Iris pigment epithelial cell (primary cell): ENCODE results near the gene ZNF277.

ENCODE experiments used
- DNase-seq: peaks from one replicate; pipeline ENCODE4 v3.0.0-alpha.2; 2011; ENCODE audit warnings: low read depth

The ZNF277 gene

DNA sequence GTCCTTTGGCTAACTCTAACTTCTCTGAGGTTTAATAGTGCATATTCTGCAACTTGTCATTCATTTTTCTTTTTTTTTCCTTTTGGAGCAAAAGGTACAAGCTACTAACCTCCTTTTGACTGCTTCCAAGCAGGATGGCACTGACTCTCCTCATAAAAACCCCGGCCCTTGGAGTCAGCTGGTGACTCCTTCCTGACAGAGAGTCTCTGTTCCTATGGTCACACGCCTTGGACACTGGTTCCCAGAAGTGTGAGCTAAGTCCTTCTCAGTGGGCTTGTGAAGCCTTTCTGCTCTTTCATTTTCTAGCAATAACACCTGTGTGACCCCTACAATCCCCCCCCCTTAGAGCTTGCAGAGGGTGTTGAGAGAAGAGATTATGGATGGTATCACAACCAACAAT, 22.0 kb upstream of the ZNF277 start:
- no peak for DNase-seq

- DNase-seq: no peak
These were observed 21.3 kb upstream of the ZNF277 start for GRCh38 chr7:112185005-112185834.

DNA sequence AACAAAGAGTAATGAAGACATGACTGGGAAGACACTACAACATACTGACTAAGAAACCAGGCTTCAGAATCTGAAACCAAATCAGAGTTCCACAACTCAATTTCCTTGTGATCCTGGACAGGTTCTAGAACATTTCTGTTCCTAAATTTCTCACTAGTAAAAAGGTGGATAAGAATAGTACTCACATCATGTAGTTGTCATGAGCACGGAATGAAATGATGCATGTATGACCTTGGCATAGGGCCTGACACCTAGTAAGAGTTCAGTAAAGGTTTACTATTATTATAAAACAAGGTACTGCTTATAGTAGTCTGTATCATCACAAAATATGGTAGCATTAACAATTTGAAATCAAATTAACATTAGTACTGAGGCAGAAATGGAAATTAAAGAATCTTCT, 20.2 kb upstream of the ZNF277 start:
- no peak for DNase-seq

DNA sequence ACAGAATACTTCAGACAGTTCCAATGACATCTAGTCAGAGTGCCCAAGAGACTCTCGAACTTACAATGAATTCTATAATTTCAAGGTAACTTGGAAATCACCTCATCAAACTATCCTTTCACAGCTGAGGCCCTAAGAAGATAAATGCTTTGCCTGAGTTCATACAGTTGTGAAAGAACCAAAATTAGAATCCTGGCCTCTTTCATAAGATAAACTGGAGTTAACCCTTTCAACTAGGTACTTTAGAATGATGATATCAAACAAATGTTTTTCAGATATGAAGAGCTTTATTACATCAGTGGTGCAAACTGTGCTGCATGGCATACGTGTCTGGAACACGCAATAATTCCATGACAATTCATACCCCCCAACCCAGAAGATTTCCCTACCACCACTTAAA, 18.2 kb upstream of the ZNF277 start:
- DNase-seq: no peak

DNA sequence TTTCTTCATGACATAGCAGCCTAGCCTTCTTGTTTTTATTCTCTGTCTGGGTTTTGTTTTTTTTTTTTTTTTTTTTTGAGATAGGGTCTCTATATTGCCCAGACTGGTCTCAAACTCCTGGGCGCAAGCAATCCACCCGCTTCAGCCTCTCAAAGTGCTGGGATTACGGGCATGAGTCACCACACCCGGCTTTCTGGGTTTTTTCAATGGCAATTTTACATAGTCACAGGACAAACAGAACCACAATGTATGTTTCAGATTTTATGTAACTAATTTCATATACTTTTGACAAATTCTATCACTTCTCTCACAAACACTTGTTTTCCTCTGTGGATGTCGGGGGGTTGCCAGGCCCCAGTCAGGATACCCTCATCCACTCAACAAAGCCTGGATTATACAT, 16.8 kb upstream of the ZNF277 start:
- DNase-seq: no peak

- DNase-seq: no peak
These were observed 16.4 kb upstream of the ZNF277 start for GRCh38 chr7:112190120-112190519.

GRCh38 chr7:112192236-112193154, 14.0 kb upstream of the ZNF277 start:
- peak; percentile 82 for DNase-seq

- DNase-seq: no peak
These were observed 12.5 kb upstream of the ZNF277 start for GRCh38 chr7:112193915-112194502.

DNA sequence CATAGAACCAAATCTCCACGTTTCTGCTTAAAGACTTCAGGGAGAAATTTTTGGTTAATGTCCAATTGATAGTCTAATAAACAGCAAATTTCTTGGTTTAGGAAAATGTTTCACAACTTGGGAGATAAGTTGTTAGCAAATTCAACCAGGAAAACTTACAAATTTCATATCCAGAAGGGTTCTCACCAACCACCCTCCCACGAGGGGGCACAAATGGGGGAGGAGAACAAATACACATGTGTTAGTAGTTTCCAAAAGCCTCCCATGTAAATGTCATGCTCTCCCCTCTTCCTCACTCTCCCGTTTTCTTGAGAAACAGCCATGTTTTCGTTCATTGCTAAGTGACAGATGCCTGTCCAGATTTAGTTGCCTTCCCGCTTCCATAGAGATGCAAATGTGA, 10.8 kb upstream of the ZNF277 start:
- no peak for DNase-seq

- DNase-seq: no peak
These were observed 9.2 kb upstream of the ZNF277 start for GRCh38 chr7:112197322-112197721.

GRCh38 chr7:112199035-112199655, 7.3 kb upstream of the ZNF277 start:
- DNase-seq: peak; percentile 79

DNA sequence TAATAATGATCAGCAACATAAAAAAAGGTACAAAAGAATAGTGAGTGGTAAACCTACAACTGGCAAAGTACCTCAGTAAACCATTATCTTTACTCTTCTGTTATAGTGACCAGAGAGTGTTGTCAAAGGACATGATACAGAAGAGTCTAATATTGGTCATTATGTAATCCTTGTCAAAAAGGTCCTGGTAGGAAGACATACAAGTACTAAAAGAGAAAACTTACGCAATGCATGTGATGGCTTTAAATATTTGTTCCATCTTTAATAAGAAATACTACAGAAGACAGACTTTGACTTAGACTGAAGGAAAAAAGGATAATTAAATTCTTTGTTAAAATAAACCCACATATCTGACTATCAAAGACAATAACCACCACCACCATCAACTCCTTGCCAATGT, 6.8 kb upstream of the ZNF277 start:
- no peak for DNase-seq

- DNase-seq: peak; percentile 89
These were observed 5.1 kb upstream of the ZNF277 start for GRCh38 chr7:112201411-112201810.

- no peak for DNase-seq
These were observed 4.7 kb upstream of the ZNF277 start for GRCh38 chr7:112201839-112202238.

- no peak for DNase-seq
These were observed 3.7 kb upstream of the ZNF277 start for GRCh38 chr7:112202816-112203215.

GRCh38 chr7:112203365-112203739, 3.1 kb upstream of the ZNF277 start:
- no peak for DNase-seq

DNA sequence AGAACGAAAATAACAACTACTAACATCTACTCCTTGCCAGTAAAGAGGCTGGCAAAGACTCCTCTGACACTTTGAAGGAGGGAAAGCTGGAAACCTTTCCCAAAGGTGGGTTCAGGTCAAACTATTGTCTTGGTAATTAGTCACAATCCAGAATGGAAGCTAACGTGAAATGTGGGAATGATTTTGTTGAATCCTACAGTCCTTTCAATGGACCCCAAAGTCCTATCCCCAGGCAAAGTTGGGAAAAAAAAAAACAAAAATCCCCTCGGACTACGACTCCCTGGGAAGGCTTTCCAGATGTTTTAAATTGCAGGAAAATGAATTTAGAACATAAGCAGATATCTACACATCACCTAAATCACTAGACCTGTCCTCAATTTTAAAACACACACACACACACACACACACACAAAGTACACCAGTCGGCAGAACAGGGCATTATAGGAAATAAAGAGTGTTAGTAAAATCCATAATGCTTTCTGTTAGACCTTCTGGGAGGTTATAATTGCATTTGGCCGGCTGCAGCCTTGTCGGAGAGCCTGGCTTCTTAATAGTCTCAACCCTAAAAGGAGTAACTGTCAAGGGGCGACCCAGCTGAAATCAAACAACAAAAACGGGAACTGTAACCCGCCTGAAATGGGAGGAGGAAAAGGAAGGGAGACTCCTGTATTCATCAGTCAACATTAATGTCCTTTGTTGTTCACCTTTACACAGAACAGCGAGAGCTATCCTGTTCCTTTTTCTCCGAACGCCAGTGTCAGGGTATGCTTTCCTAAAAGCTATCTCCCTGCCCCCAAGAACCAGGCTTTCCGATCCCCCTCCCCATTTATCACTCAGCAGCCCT, 1.8 kb upstream of the ZNF277 start:
- DNase-seq: peak; percentile 30

- DNase-seq: peak; percentile 78
These were observed 905 bp upstream of the ZNF277 start for GRCh38 chr7:112205343-112206237.

DNA sequence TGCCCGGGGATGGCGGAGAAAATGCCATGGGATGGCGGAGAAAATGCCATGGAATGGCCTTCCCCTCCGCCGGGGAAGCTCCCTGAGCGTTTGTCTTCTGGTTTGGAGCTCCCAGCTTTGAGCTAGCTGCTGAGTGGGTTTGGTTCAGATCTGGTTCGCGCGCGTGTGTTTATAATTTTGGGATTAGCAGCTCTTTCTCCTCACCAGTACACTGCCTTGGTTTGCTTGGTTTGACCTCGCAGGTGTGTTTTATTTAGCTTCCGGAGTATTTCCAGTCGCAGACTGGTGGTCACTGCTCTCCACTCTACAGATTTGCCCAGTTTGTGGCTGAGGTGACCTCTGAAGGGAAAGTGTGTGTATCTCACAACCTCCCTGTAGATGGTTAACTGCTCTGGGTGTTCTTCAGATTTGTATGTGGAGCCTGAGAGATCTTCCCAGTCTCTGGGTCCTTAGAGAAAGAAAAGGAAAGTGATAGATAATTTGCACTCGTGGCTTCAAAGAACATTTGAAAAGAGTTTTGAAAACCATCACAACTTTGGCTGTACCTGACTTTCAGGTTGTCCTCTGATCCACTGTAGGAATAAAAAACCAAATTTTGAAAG, 597 bp downstream of the ZNF277 start:
- peak; percentile 22 for DNase-seq

- DNase-seq: no peak
These were observed 1.3 kb downstream of the ZNF277 start for GRCh38 chr7:112207765-112208164.
